ENCODE data around the gene DNAJB13. TPM values are rescaled to one million over a fixed set of nuclear protein-coding genes. Genes with fewer than 3 reads are reported as not detected.

The DNAJB13 gene
- total RNA-seq, 1 experiment from 2014 or later: 0.24 TPM

DNA sequence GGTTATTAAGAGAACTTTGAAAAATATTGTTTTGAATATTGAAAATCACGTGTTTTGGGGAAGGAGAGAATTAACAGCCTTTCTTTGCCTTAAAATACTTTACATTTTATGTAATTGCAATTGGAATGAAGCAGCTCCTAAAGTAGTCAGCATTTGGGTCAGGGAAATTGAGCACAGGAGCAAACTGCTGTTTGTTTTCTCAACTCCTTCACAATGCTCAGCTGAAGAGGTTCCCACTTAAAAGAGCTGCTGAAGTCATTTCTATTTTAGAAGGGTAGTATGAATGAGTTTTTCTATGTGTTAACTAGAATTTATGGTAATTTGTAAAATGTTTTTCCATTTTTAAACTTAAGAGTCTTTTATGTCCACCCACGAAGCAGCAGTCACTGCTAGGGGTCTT is 39.9 kb downstream of the DNAJB13 start:
- no peaks in the 10 kb centered on the region for H3K36me3 Mint-ChIP-seq
- no peaks in the 10 kb centered on the region for H3K9me3 Mint-ChIP-seq
- no peak overlapping the region for H3K4me3 Mint-ChIP-seq
- ChIA-PET CTCF (no interaction called here), POLR2A (no interaction called here)
- H3K4me1 Mint-ChIP-seq: peaks cover 11% of the 10 kb centered on the region
- no peak overlapping the region for H3K27ac Mint-ChIP-seq
- TF ChIP-seq JUN (CRISPR knock-in tag; IDR thresholded peaks at IDR 0.05): no peak
- TF ChIP-seq, protein P1, sequence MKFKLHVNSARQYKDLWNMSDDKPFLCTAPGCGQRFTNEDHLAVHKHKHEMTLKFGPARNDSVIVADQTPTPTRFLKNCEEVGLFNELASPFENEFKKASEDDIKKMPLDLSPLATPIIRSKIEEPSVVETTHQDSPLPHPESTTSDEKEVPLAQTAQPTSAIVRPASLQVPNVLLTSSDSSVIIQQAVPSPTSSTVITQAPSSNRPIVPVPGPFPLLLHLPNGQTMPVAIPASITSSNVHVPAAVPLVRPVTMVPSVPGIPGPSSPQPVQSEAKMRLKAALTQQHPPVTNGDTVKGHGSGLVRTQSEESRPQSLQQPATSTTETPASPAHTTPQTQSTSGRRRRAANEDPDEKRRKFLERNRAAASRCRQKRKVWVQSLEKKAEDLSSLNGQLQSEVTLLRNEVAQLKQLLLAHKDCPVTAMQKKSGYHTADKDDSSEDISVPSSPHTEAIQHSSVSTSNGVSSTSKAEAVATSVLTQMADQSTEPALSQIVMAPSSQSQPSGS (CRISPR knock-in tag; IDR thresholded peaks at IDR 0.05; ENCODE audit: borderline replicate concordance, low read depth): no peak
- DNase-seq (ENCODE audit: low spot score) (no peak), ATAC-seq (no peak)
- H3K27me3 Mint-ChIP-seq (ENCODE audit: low read depth): no peaks in the 10 kb centered on the region

DNA sequence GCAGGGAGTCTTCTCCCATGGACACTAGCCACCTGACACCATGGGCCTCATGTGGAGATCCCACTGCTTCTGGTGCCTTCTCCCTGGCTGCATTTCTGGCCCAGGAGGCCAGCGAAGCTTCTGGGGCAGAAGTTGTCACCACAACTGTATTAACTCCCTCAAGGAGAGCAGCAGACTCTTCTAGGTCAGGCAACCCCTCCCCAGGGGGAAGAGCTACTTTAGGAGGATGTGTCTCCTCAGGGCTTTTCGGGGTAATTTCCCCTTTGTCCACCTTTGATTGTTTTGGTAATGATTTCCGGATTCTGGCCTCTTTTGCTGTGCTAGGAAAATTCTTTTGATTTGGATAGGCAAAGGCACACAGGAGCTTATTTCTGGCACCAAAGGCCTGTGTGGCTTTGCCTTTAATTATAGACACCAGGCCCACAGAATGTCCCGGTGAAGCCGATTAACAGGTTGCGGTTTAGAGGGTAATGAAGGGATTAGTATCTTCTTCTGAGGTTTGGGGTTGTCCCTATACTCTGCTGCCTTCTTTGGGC is 40.7 kb downstream of the DNAJB13 start:
- CTCF ChIA-PET: no interaction called here
- DNase-seq (ENCODE audit: low spot score) (no peak), ATAC-seq (no peak)
- H3K4me1 Mint-ChIP-seq: peaks cover 11% of the 10 kb centered on the region
- H3K4me3 Mint-ChIP-seq: no peak overlapping the region
- POLR2A ChIA-PET: no interaction called here
- no peaks in the 10 kb centered on the region for H3K9me3 Mint-ChIP-seq
- TF ChIP-seq FOXK1 (CRISPR knock-in tag; IDR thresholded peaks at IDR 0.05): no peak
- TF ChIP-seq TCF7 (CRISPR knock-in tag; IDR thresholded peaks at IDR 0.05; ENCODE audit: low read depth): no peak
- TF ChIP-seq CREM (CRISPR knock-in tag; IDR thresholded peaks at IDR 0.05): no peak
- H3K36me3 Mint-ChIP-seq: no peaks in the 10 kb centered on the region
- no peak overlapping the region for H3K27ac Mint-ChIP-seq
- no peaks in the 10 kb centered on the region for H3K27me3 Mint-ChIP-seq (ENCODE audit: low read depth)

DNA sequence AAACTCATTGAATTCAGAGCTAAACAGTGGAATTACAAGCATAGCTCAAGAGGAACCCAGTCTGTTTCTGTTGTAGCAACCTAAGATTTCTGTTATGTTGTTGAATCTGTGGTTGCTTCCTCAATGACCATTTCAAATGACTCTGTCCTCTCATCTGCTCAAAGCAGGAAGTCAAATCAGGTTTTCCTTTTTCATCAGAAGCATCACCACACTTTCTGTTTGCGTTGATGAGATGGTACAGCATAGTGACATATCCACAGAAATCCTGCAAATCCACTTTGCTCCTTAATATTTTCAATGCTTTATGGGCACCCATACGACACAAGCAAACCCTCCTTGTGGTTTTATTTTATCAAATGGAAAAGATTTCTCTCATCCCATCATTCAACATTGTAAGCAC is 44.4 kb downstream of the DNAJB13 start:
- no peak overlapping the region for H3K4me3 Mint-ChIP-seq
- H3K9me3 Mint-ChIP-seq: no peaks in the 10 kb centered on the region
- peaks cover 11% of the 10 kb centered on the region for H3K4me1 Mint-ChIP-seq
- ChIA-PET CTCF (no interaction called here), POLR2A (no interaction called here)
- H3K27ac Mint-ChIP-seq: no peak overlapping the region
- no peak for DNase-seq (ENCODE audit: low spot score)
- no peaks in the 10 kb centered on the region for H3K27me3 Mint-ChIP-seq (ENCODE audit: low read depth)
- no peak for ATAC-seq
- TF ChIP-seq, protein P2, sequence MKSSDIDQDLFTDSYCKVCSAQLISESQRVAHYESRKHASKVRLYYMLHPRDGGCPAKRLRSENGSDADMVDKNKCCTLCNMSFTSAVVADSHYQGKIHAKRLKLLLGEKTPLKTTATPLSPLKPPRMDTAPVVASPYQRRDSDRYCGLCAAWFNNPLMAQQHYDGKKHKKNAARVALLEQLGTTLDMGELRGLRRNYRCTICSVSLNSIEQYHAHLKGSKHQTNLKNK (CRISPR knock-in tag; IDR thresholded peaks at IDR 0.05): no peak
- TF ChIP-seq, protein P3, sequence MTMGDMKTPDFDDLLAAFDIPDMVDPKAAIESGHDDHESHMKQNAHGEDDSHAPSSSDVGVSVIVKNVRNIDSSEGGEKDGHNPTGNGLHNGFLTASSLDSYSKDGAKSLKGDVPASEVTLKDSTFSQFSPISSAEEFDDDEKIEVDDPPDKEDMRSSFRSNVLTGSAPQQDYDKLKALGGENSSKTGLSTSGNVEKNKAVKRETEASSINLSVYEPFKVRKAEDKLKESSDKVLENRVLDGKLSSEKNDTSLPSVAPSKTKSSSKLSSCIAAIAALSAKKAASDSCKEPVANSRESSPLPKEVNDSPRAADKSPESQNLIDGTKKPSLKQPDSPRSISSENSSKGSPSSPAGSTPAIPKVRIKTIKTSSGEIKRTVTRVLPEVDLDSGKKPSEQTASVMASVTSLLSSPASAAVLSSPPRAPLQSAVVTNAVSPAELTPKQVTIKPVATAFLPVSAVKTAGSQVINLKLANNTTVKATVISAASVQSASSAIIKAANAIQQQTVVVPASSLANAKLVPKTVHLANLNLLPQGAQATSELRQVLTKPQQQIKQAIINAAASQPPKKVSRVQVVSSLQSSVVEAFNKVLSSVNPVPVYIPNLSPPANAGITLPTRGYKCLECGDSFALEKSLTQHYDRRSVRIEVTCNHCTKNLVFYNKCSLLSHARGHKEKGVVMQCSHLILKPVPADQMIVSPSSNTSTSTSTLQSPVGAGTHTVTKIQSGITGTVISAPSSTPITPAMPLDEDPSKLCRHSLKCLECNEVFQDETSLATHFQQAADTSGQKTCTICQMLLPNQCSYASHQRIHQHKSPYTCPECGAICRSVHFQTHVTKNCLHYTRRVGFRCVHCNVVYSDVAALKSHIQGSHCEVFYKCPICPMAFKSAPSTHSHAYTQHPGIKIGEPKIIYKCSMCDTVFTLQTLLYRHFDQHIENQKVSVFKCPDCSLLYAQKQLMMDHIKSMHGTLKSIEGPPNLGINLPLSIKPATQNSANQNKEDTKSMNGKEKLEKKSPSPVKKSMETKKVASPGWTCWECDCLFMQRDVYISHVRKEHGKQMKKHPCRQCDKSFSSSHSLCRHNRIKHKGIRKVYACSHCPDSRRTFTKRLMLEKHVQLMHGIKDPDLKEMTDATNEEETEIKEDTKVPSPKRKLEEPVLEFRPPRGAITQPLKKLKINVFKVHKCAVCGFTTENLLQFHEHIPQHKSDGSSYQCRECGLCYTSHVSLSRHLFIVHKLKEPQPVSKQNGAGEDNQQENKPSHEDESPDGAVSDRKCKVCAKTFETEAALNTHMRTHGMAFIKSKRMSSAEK (CRISPR knock-in tag; IDR thresholded peaks at IDR 0.05; ENCODE audit: borderline replicate concordance): no peak
- TF ChIP-seq, protein P4, sequence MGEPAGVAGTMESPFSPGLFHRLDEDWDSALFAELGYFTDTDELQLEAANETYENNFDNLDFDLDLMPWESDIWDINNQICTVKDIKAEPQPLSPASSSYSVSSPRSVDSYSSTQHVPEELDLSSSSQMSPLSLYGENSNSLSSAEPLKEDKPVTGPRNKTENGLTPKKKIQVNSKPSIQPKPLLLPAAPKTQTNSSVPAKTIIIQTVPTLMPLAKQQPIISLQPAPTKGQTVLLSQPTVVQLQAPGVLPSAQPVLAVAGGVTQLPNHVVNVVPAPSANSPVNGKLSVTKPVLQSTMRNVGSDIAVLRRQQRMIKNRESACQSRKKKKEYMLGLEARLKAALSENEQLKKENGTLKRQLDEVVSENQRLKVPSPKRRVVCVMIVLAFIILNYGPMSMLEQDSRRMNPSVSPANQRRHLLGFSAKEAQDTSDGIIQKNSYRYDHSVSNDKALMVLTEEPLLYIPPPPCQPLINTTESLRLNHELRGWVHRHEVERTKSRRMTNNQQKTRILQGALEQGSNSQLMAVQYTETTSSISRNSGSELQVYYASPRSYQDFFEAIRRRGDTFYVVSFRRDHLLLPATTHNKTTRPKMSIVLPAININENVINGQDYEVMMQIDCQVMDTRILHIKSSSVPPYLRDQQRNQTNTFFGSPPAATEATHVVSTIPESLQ (CRISPR knock-in tag; IDR thresholded peaks at IDR 0.05): no peak
- TF ChIP-seq KAT7 (CRISPR knock-in tag; IDR thresholded peaks at IDR 0.05; ENCODE audit: borderline replicate concordance) (no peak), NFE2L1 (CRISPR knock-in tag; IDR thresholded peaks at IDR 0.05) (no peak)
- TF ChIP-seq, protein P5, sequence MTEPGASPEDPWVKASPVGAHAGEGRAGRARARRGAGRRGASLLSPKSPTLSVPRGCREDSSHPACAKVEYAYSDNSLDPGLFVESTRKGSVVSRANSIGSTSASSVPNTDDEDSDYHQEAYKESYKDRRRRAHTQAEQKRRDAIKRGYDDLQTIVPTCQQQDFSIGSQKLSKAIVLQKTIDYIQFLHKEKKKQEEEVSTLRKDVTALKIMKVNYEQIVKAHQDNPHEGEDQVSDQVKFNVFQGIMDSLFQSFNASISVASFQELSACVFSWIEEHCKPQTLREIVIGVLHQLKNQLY (CRISPR knock-in tag; IDR thresholded peaks at IDR 0.05): no peak
- TF ChIP-seq, protein P6, sequence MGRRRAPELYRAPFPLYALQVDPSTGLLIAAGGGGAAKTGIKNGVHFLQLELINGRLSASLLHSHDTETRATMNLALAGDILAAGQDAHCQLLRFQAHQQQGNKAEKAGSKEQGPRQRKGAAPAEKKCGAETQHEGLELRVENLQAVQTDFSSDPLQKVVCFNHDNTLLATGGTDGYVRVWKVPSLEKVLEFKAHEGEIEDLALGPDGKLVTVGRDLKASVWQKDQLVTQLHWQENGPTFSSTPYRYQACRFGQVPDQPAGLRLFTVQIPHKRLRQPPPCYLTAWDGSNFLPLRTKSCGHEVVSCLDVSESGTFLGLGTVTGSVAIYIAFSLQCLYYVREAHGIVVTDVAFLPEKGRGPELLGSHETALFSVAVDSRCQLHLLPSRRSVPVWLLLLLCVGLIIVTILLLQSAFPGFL (CRISPR knock-in tag; IDR thresholded peaks at IDR 0.05; ENCODE audit: borderline replicate concordance): no peak
- H3K36me3 Mint-ChIP-seq: no peaks in the 10 kb centered on the region

All from WTC11 (cell line).